A673 (cell line): ENCODE results near the gene HADHA. TPM values are rescaled to one million over a fixed set of nuclear protein-coding genes. Genes with fewer than 3 reads are reported as not detected.

ENCODE experiments used
- BruUV-seq: library from RNA; stranded (reverse); fragments of 400-500 nt; replicated peaks from 2 replicates; lab custom pipeline; 2021; lab: Mats Ljungman, UMichigan
- CTCF ChIA-PET: fragments of 300-600 bp; sonication (Branson Sonifier 250); formaldehyde crosslinking; loops from one replicate; lab custom pipeline; 2022; ENCODE audit warnings: antibody characterized with exemption; lab: Charles Lee
- POLR2A ChIA-PET: fragments of 300-600 bp; sonication (Branson Sonifier 250); formaldehyde crosslinking; loops from one replicate; lab custom pipeline; 2022; ENCODE audit warnings: antibody characterized with exemption; ENCODE audit not compliant: low non-redundant PET; lab: Charles Lee
- DNase-seq: peaks from one replicate; pipeline ENCODE4 v3.0.0-alpha.2; 2015; ENCODE audit warnings: low spot score
- H3K27ac ChIP-seq: fragments of 200-600 bp; sonication (generic); 2 replicates; pipeline ENCODE4 v1.5.1; 2016; ENCODE audit warnings: mixed run types, low read depth, mild to moderate bottlenecking, mixed read lengths, antibody characterized with exemption, low read length; ENCODE audit not compliant: poor library complexity, severe bottlenecking
- H3K27me3 ChIP-seq: fragments of 200-600 bp; sonication (generic); replicated peaks from 2 replicates; pipeline ENCODE4 v1.6.1; 2017; ENCODE audit warnings: mixed run types, low read depth, mild to moderate bottlenecking, mixed read lengths, antibody characterized with exemption, low read length; ENCODE audit not compliant: insufficient read depth, poor library complexity
- H3K36me3 ChIP-seq: fragments of 200-600 bp; sonication (generic); 2 replicates; pipeline ENCODE4 v1.6.1; 2016; ENCODE audit warnings: mixed run types, mild to moderate bottlenecking, mixed read lengths, antibody characterized with exemption, low read length; ENCODE audit not compliant: insufficient read depth, poor library complexity, severe bottlenecking
- H3K4me1 ChIP-seq: fragments of 200-600 bp; sonication (generic); 2 replicates; pipeline ENCODE4 v1.6.1; 2017; ENCODE audit warnings: mixed run types, mild to moderate bottlenecking, mixed read lengths, antibody characterized with exemption, low read length; ENCODE audit not compliant: insufficient read depth, poor library complexity, severe bottlenecking
- H3K4me3 ChIP-seq: fragments of 200-600 bp; sonication (generic); 2 replicates; pipeline ENCODE4 v1.5.1; 2016; ENCODE audit warnings: low read depth, mixed run types, mild to moderate bottlenecking, mixed read lengths, low read length; ENCODE audit not compliant: poor library complexity, severe bottlenecking
- H3K9me3 ChIP-seq: fragments of 200-600 bp; sonication (generic); 2 replicates; pipeline ENCODE4 v1.6.1; 2016; ENCODE audit warnings: mixed run types, low read depth, mild to moderate bottlenecking, mixed read lengths, antibody characterized with exemption, low read length; ENCODE audit not compliant: poor library complexity, severe bottlenecking
- EZH2 ChIP-seq: fragments of 200-600 bp; sonication (generic); IDR thresholded peaks from 2 replicates; pipeline ENCODE4 v1.6.1; 2017; ENCODE audit warnings: borderline replicate concordance, low read depth, mild to moderate bottlenecking, mixed read lengths, antibody characterized with exemption, low read length; ENCODE audit not compliant: poor library complexity, severe bottlenecking
- intact Hi-C: fragments of 100-400 bp; cut with micrococcal nuclease; formaldehyde crosslinking; loops from one replicate; pipeline ENCODE4 v1.10.0; 2022; ENCODE audit not compliant: unreplicated experiment
- total RNA-seq: library from RNA; stranded (reverse); gene quantifications from 2 replicates; pipeline ENCODE4 v1.2.3, GENCODE V29; 2021
- TF ChIP-seq, protein P1 (sequence below): fragments of 300-800, 200-600 bp; sonication (generic); conservative IDR thresholded peaks from 2 replicates; pipeline ENCODE4 v1.5.1; 2017; ENCODE audit warnings: low read depth, mild to moderate bottlenecking, antibody characterized with exemption, low read length, moderate library complexity, mixed read lengths

HADHA gene
- total RNA-seq, 1 experiment from 2014 or later = 136 TPM

DNA sequence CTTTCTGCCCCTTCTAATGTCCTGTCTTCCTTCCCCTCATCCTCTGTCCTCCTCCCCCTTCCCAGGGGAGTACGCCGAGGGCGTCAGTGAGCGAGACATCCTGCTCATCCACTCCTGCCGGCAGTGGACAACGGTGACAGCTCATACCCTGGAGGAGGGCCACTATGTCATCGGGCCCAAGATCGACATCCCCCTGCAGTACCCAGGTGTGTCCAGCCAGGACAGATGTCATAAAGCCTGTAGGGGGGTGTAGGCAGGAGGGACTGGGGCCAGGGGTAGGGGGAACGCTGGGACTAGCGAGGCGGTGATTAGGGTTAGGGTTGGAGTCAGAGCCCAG is 68.2 kb downstream of the HADHA start:
- Histone ChIP-seq H3K4me1 (peaks cover 5% of the 10 kb centered on the region), H3K36me3 (no peaks in the 10 kb centered on the region), H3K27me3 (no peaks in the 10 kb centered on the region), H3K4me3 (no peak overlapping the region), H3K9me3 (no peaks in the 10 kb centered on the region), H3K27ac (no peak overlapping the region)
- BruUV-seq = no TSS peak
- DNase-seq = no peak
- intact Hi-C loops = no loop called here
- no peak for TF ChIP-seq EZH2
- TF ChIP-seq, protein P1, sequence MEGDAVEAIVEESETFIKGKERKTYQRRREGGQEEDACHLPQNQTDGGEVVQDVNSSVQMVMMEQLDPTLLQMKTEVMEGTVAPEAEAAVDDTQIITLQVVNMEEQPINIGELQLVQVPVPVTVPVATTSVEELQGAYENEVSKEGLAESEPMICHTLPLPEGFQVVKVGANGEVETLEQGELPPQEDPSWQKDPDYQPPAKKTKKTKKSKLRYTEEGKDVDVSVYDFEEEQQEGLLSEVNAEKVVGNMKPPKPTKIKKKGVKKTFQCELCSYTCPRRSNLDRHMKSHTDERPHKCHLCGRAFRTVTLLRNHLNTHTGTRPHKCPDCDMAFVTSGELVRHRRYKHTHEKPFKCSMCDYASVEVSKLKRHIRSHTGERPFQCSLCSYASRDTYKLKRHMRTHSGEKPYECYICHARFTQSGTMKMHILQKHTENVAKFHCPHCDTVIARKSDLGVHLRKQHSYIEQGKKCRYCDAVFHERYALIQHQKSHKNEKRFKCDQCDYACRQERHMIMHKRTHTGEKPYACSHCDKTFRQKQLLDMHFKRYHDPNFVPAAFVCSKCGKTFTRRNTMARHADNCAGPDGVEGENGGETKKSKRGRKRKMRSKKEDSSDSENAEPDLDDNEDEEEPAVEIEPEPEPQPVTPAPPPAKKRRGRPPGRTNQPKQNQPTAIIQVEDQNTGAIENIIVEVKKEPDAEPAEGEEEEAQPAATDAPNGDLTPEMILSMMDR = no peak
- CTCF ChIA-PET = no interaction called here
- POLR2A ChIA-PET = interaction anchor here (0.6 kb wide), 1 partner anchor 12 kb away, joined by 3 read pairs; no protein-coding TSS in a partner anchor

DNA sequence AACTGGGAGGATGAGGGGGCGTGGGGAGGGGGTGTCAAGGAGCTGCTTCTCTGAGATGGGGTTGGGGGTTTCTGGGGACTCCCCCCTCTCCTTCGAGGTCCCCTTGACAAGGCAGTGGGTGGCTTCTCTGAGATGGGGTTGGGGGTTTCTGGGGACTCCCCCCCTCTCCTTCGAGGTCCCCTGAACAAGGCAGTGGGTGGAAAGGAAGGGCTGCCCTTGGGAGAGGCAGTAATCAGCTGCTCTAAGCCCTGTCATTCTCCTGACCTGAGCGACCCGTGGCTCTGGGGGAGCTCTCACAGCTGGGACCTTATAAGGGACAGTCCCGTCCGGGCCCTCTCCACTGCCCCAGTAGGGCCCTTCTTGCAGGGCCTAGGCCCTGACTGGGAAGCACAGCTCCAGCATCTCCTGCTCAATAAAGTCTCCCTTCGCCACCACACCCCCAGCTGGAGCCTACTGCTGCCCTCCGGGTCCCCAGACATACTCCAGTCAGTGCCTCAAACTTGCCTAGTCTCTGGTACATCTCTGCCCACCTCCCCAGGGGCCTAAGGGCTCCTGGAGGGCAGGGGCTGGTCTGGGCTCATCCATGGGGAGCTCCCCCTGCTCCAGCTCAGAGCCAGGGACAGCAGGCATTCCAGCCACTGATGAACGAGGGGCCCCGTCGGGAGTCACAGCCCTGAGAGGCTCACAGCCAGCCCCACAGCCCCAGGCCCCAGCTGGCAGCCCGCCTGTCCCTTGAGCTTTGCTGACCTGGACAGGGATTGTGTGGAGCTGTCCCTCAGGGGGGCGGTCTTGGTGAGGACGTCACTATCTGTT is 68.8 kb downstream of the HADHA start:
- Histone ChIP-seq H3K4me1 (peaks cover 5% of the 10 kb centered on the region), H3K36me3 (no peaks in the 10 kb centered on the region), H3K27me3 (no peaks in the 10 kb centered on the region), H3K9me3 (no peaks in the 10 kb centered on the region), H3K4me3 (no peak overlapping the region), H3K27ac (no peak overlapping the region)
- no peak for TF ChIP-seq EZH2
- TF ChIP-seq, protein P1 = no peak
- CTCF ChIA-PET = no interaction called here
- DNase-seq = no peak
- POLR2A ChIA-PET = interaction anchor here (0.6 kb wide), 1 partner anchor 13 kb away, joined by 3 read pairs; no protein-coding TSS in a partner anchor
- intact Hi-C loops = no loop called here
- BruUV-seq = no TSS peak

DNA sequence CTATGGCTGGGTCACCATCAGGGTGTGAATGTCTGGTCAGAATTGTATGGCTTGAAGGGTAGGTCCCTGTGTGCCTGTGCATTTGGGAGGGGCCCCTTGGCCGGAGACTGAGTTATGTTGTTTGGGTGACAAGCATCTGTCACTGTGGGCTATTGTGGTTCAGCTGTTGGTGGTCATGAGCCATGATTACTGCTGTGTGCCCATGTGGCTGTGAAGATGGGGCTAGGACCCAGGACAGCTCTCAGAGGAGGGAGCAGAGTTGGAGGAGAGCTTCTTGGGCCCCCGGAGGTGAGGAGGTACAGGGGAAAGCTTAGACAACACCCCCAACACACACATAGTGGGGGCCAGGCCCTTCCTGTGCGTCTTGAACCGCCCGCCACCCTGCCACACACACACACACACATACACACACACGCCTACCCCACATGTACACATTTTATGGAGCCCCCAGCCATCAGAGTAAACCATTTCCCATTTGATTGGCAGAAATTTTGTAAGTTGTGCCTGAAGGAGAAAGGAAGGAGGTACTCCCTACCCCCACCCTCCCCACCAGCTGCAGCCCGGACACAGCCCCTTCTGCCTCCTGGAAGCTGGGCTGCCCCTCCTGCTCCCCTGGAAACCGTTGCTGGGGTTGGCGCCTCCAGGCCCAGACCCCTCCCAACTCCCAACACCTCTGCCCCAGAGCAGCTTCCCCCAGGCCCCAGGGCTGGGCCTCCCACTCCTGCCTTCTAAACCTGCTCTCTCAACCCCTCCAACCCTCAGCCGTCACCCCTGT is 69.6 kb downstream of the HADHA start:
- TF ChIP-seq, protein P1 = no peak
- TF ChIP-seq EZH2 = no peak
- no peak overlapping the region for H3K4me3 ChIP-seq
- peaks cover 5% of the 10 kb centered on the region for H3K4me1 ChIP-seq
- no peaks in the 10 kb centered on the region for H3K36me3 ChIP-seq
- intact Hi-C loops = no loop called here
- ChIA-PET CTCF (no interaction called here), POLR2A (no interaction called here)
- H3K9me3 ChIP-seq = no peaks in the 10 kb centered on the region
- no TSS peak for BruUV-seq
- no peaks in the 10 kb centered on the region for H3K27me3 ChIP-seq
- no peak overlapping the region for H3K27ac ChIP-seq
- DNase-seq = no peak
